Umbilical cord (tissue), 1 donor: ENCODE measurements around the gene C17orf114.
A peak's percentile ranks its signal among the peaks of the same experiment; 100 is the strongest.

Experiments used
- DNase-seq: peaks from one replicate; pipeline ENCODE4 v3.0.0-alpha.2; 2015; ENCODE audit warnings: low spot score

The C17orf114 gene

GRCh38 chr17:4788159-4788806 is 13.8 kb downstream of the C17orf114 start:
- DNase-seq, result no peak

GRCh38 chr17:4786516-4786915 is 15.6 kb downstream of the C17orf114 start:
- no peak for DNase-seq

- DNase-seq, result no peak
Observed at GRCh38 chr17:4786106-4786511, 16.0 kb downstream of the C17orf114 start, which contains the start of gene VMO1. TSS of gene VMO1 (minus strand) at chr17:4786364. CDS start at chr17:4786352, 12 bp downstream.

GRCh38 chr17:4785311-4786105 is 16.6 kb downstream of the C17orf114 start:
- no peak for DNase-seq

GRCh38 chr17:4782652-4783051 is 19.5 kb downstream of the C17orf114 start:
- no peak for DNase-seq

GRCh38 chr17:4780325-4780955 is 21.7 kb downstream of the C17orf114 start:
- no peak for DNase-seq

- DNase-seq, result no peak
Observed at GRCh38 chr17:4777969-4778760, 24.0 kb downstream of the C17orf114 start.

- no peak for DNase-seq
Observed at GRCh38 chr17:4772235-4772613, 29.9 kb downstream of the C17orf114 start.

- DNase-seq, result no peak
Observed at GRCh38 chr17:4771519-4772234, 30.5 kb downstream of the C17orf114 start, which contains the start of gene TM4SF5. TSS of gene TM4SF5 (plus strand) at chr17:4771886. CDS start at chr17:4771923, 37 bp downstream.

GRCh38 chr17:4769628-4770027 is 32.5 kb downstream of the C17orf114 start:
- DNase-seq, result no peak

GRCh38 chr17:4768298-4768697 is 33.8 kb downstream of the C17orf114 start:
- no peak for DNase-seq

GRCh38 chr17:4766723-4767122 is 35.4 kb downstream of the C17orf114 start:
- DNase-seq, result no peak

- DNase-seq, result no peak
Observed at GRCh38 chr17:4766201-4766600, 35.9 kb downstream of the C17orf114 start.

- peak; percentile 36 for DNase-seq
Observed at GRCh38 chr17:4764595-4764994, 37.5 kb downstream of the C17orf114 start.

- DNase-seq, result no peak
Observed at GRCh38 chr17:4759776-4760236, 42.3 kb downstream of the C17orf114 start.

GRCh38 chr17:4753392-4753791 is 48.7 kb downstream of the C17orf114 start:
- no peak for DNase-seq

GRCh38 chr17:4751932-4752331 is 50.2 kb downstream of the C17orf114 start:
- no peak for DNase-seq
